GM19023 (cell line): ENCODE results near the gene BDKRB2.

ENCODE experiments used
- ATAC-seq: cut with Tn5 transposase; IDR thresholded peaks from one replicate; pipeline ENCODE4 v1.9.1; 2021; ENCODE audit warnings: mild to moderate bottlenecking, moderate library complexity; ENCODE audit not compliant: unreplicated experiment

Gene BDKRB2

DNA sequence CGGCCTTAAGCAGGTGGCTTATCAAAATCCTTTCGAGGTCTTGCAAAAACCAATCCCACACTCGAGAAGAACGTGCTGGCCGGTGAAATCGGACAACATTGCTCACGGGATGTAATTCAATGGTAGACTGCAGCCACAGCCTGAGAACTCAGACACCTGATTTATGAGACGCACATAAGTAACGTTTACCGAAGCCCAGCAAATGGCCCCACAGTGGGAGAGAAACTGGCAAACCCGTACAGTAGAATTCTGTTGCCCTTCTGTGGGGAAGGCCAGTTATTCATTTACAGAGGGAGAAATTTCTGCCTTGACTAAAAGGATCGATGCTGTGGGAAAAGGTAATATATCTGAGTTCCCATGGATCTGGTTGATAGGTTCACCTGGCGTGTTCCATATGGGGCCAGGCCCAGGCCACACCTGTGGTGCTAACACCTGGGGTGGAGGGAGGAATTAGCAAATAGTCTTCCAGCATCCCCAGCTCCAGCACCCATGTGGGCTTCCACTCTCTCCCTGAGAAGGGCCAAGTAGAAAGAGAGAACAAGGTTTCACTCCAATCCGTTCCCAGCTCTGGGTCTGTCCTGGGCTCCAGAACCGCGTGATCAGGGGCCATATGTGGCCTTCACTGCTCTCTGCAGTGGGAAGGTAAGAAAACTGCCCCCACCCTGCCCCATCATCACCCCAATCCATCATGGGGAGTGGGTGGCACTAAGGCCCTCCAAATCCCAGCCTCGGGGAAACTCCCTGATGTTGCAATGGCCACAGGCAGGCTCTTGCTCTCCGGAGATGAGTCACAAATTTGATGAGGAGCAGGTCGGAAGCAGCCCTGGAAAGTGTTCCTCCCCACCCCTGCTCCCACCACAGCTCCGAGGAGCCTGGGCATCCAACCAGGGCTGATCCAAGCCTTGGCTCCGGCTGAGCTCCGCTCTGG, 64.1 kb downstream of the BDKRB2 start:
- ATAC-seq: no peak

DNA sequence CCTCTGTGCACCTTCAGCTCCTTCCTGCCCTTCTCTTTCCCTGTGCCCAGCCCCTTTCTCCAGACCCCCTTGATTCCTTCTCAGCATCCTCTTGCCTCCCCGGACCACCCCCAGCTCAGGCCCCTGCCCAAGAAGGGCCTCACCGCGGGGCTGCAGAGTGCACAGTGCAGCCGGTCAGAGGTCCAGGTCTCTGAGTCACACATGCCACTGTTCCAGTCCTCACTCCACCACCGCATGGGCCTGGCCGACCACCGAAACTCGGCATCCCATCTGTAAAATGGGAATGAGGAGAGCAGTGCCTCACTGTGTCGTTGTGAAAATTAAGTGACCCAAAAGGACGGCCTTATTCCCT, 64.7 kb downstream of the BDKRB2 start:
- ATAC-seq: no peak

DNA sequence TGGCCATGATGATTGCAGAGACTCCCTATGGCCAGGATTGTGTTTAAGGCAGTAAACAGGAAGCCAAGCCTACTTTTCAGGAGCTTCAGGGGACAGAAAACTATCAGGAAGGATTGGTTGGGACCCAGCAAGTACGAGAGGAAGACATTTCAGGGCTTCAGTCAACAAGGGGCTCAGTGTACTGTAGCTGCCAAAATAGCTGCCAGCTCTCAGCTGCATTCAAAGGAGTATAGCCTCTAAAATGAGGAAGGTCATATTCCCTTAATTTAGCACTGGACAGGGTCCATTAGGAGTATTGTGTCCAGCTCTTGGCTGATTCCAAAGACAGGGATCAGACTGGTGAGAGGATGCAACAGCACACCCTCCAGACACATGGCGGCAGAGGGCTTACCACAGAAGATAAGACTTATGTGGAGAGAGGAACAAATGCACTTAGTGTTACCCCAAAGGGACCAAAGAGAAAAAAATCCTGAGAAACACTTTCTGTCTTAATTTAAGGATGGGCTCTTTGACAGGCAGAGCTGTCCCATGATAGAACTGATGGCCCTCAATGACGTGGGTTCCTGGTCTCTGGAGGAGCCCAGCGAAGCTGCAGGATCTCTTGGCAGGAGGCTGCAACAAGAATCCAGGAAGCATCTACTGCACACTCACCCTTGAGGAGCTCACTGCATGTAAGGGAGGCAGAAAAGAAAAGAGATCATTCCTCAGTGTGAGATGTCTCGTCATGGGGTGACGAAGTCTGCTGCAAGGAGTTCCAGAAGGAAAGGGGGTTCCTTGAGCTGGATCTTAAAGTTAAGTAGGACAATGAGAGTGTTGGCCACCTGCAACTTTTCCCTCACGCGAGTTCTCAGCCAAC, 66.2 kb downstream of the BDKRB2 start:
- no peak for ATAC-seq

GRCh38 chr14:96271421-96271762, 66.8 kb downstream of the BDKRB2 start:
- ATAC-seq: no peak

- no peak for ATAC-seq
Observed at GRCh38 chr14:96272777-96273473, 68.3 kb downstream of the BDKRB2 start.

DNA sequence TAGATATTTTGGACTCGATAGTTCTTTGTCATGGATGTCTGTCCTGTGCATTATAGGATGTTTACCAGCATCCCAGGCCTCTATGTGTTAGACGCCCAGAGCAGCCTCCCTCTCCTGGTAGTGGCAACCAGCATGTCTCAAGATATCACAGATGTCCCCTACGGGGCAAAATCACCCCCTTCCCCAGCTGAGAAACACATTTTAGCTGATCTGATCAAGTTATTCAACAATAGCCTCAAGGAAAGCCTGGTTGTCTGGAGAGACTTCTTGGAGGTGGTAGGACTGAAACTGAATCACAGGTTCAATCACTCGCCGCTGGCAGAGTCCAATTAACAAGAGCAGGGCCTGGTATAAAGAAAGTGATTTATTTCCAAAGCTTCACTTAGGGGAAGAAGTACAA, 69.0 kb downstream of the BDKRB2 start:
- no peak for ATAC-seq

GRCh38 chr14:96274122-96274521, 69.5 kb downstream of the BDKRB2 start:
- no peak for ATAC-seq

DNA sequence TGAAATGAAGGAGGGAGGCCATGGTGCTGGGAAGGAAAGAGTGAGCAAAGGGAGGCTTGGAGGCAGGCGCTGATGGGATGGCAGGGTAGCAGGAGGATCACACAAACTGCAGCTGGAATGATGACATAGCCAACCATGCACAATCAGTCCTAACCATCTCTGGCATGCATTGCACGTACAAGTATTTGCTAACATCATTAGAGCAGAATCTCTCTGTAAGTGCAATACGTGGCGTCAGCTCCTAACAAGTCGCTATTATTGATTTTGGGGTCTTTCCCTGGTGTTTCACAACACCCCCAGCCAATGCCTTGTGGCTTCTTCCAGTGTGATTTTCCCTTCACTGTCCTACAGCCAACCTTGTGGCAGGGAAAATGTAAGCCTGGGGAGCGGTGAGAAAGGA, 69.9 kb downstream of the BDKRB2 start:
- ATAC-seq: no peak

- ATAC-seq: no peak
Observed at GRCh38 chr14:96275177-96276112, 70.8 kb downstream of the BDKRB2 start.

GRCh38 chr14:96277890-96278289, 73.3 kb downstream of the BDKRB2 start:
- no peak for ATAC-seq

GRCh38 chr14:96279564-96279963, 74.9 kb downstream of the BDKRB2 start:
- ATAC-seq: no peak

GRCh38 chr14:96280104-96280503, 75.5 kb downstream of the BDKRB2 start:
- ATAC-seq: no peak

DNA sequence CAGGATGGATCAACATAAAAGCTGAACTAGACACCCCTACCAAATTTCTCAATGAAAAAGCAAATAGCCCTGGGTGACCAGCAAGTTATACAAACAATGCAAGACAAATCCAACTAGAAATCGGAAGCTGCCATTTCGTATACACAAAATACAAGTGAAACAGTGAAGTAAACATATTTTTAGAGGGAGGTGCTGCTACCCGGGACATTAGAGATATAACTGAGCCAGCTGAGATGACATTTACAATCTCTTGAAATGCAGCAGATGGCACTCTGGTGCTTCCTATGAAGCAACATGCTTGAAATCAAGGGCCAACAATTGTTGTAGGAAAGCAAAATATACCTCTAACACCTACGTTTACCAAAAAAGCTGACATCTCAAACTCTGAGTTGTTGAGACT, 76.8 kb downstream of the BDKRB2 start:
- no peak for ATAC-seq

DNA sequence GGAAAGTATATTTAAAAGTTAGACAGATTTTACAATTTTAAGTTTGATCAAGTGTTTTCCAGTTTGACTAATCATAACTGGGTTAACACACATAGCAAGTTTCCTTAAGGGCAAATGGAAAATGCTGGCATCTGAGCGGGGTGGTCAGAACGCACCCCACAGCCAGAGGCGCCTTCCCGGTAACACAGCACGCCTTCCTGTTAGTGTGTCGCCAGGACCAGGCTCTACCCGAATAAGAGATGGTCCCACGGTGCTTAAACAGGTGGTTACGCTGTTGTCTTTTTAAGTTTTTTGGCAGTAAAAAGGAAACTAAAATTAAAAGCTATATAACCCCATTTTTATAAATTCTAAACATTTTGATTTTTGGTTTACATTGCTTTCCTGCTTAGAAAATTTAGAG, 79.4 kb downstream of the BDKRB2 start:
- no peak for ATAC-seq

DNA sequence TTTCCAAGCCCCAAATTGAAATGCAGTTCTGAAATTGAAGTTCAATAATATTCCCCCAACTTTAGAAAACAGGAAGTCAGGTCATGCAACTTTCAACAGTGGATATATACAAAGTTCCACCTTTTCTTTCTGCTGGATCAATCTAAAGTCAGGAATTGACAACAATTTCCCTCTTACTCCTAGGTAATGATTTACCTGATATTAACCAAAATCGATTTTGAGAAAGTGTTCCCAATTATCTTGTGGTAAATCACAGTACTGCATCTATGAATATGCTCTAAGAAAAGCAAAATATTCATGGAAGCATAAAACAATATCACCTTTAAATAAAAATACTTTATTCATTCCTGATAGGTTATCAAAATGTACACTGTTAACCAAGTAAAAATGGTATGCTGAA, 79.8 kb downstream of the BDKRB2 start:
- ATAC-seq: no peak

GRCh38 chr14:96285667-96286066, 81.0 kb downstream of the BDKRB2 start:
- ATAC-seq: no peak

GRCh38 chr14:96286251-96286650, 81.6 kb downstream of the BDKRB2 start:
- ATAC-seq: no peak

GRCh38 chr14:96287856-96288255, 83.2 kb downstream of the BDKRB2 start:
- ATAC-seq: no peak
